Caco-2 (cell line): ENCODE measurements around the gene MTHFD1L. TPM values are rescaled to one million over a fixed set of nuclear protein-coding genes. Genes with fewer than 3 reads are reported as not detected.
"Not testable (repeated sequence)": the region's sequence is repeated elsewhere in the genome, so short reads cannot be mapped to it uniquely, and the experiment has no call there.

Experiments
- BruUV-seq: library from RNA; stranded (reverse); fragments of 400-500 nt; replicated peaks from 2 replicates; lab custom pipeline; 2021; lab: Mats Ljungman, UMichigan
- CTCF ChIA-PET: fragments of 300-600 bp; sonication (Branson Sonifier 250); formaldehyde crosslinking; loops from one replicate; lab custom pipeline; 2022; ENCODE audit warnings: antibody characterized with exemption; lab: Charles Lee
- POLR2A ChIA-PET: fragments of 300-600 bp; sonication (Branson Sonifier 250); formaldehyde crosslinking; loops from one replicate; lab custom pipeline; 2022; ENCODE audit warnings: antibody characterized with exemption; lab: Charles Lee
- DNase-seq, 2 experiments: peaks; one replicate each; pipeline versions ENCODE4 v3.0.0 to v3.0.0-alpha.2; 2020 to 2022
- H3K27me3 ChIP-seq: replicated peaks from 2 replicates; pipeline ENCODE4 v1.6.0; 2011; ENCODE audit warnings: low read length; ENCODE audit not compliant: control insufficient read depth, insufficient read depth
- H3K36me3 ChIP-seq: 2 replicates; pipeline ENCODE4 v1.5.1; 2011; ENCODE audit warnings: low read length; ENCODE audit not compliant: control insufficient read depth, insufficient read depth
- H3K4me1 ChIP-seq: fragments of 250-450 bp; sonication (Bioruptor Pico); 2 replicates; pipeline ENCODE4 v1.5.1; 2020; ENCODE audit warnings: mild to moderate bottlenecking
- H3K4me3 ChIP-seq: 2 replicates; pipeline ENCODE4 v1.5.1; 2011; ENCODE audit warnings: low read depth, mild to moderate bottlenecking, control low read depth, low read length
- H3K9me3 ChIP-seq: fragments of 250-450 bp; sonication (Bioruptor Pico); 2 replicates; pipeline ENCODE4 v1.5.1; 2020; ENCODE audit warnings: mild to moderate bottlenecking, moderate library complexity
- H3K27ac Mint-ChIP-seq: one replicate; pipeline ENCODE4 v1.8.0; 2022; ENCODE audit warnings: mixed read lengths; ENCODE audit not compliant: unreplicated experiment
- H3K27me3 Mint-ChIP-seq: one replicate; pipeline ENCODE4 v1.8.0; 2022; ENCODE audit warnings: mixed read lengths; ENCODE audit not compliant: insufficient read depth, unreplicated experiment
- H3K36me3 Mint-ChIP-seq: one replicate; pipeline ENCODE4 v1.8.0; 2022; ENCODE audit warnings: mild to moderate bottlenecking, mixed read lengths; ENCODE audit not compliant: insufficient read depth, unreplicated experiment
- H3K4me1 Mint-ChIP-seq: one replicate; pipeline ENCODE4 v1.8.0; 2022; ENCODE audit warnings: low read depth, mixed read lengths; ENCODE audit not compliant: unreplicated experiment
- H3K4me3 Mint-ChIP-seq: one replicate; pipeline ENCODE4 v1.8.0; 2022; ENCODE audit warnings: mild to moderate bottlenecking, moderate library complexity, mixed read lengths; ENCODE audit not compliant: unreplicated experiment
- H3K9me3 Mint-ChIP-seq: one replicate; pipeline ENCODE4 v1.8.0; 2022; ENCODE audit warnings: mixed read lengths; ENCODE audit not compliant: unreplicated experiment
- intact Hi-C: fragments of 100-400 bp; cut with micrococcal nuclease; formaldehyde crosslinking; loops from one replicate; pipeline ENCODE4 v1.10.0; 2022; ENCODE audit not compliant: unreplicated experiment
- total RNA-seq: library from RNA; stranded (reverse); gene quantifications from 2 replicates; pipeline ENCODE4 v1.2.3, GENCODE V29; 2022
- TF ChIP-seq, protein P1 (sequence below), 2 experiments: fragments of 200-600 bp in 1 of 2; IDR thresholded peaks; 1 replicate in 1 of 2; 2 replicates in 1 of 2; pipeline versions ENCODE4 v1.5.1 to v1.8.0; 2011 to 2022; ENCODE audit warnings: antibody characterized with exemption in 1 of 2, control low read depth in 1 of 2, inconsistent platforms in 1 of 2, low read depth in 1 of 2, low read length in 1 of 2, mild to moderate bottlenecking in 1 of 2, moderate library complexity in 1 of 2; ENCODE audit not compliant: insufficient read depth in 1 of 2, severe bottlenecking in 1 of 2, unreplicated experiment in 1 of 2

MTHFD1L gene
- total RNA-seq, 1 experiment from 2014 or later: 102 TPM

DNA sequence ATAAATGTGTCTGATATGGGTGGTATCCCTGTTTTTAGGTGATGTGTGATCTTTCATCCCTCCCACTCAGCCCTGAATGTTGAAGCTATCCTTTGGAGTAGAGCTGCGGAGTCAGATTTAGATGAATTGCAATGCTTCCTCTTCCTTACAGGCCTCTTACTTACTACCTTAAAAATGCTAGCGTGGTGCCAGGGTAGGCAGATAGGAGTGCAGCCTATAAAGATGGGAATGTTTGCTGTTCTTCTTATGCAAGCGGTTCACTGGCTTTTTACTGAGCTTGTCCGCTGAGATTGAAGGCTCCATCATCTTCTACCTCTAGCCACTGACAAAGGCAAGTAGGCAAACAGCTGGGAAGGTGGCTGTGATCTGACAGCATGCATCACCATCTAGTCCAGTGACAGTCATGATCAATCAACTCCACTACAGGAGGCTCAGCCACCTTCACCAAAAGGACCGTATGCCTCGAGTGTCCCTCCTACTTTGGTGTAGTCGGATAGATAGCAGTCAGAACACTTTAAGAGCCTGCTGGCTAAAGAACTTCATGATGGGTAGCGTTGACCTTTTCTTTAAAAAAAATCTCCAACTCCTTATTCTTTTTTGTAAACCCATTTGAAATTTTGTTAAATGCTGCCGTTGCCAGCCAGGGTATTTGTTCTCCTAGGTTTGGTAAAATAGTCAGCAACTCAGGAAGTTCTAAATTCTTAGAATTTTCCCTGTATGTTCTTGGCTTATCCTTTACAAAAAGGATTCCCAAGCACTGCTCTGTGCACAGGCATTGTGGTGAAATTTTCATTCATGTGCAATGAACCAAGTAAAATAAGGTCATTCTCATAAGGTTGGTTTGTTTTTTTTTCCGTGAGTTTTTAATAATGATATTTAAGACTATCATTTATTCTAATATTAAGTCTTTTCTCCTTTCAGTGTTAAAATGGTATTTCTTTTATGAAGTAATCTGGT, 169.6 kb downstream of the MTHFD1L start:
- H3K36me3 ChIP-seq: no peaks in the 10 kb centered on the region
- TF ChIP-seq, protein P1, sequence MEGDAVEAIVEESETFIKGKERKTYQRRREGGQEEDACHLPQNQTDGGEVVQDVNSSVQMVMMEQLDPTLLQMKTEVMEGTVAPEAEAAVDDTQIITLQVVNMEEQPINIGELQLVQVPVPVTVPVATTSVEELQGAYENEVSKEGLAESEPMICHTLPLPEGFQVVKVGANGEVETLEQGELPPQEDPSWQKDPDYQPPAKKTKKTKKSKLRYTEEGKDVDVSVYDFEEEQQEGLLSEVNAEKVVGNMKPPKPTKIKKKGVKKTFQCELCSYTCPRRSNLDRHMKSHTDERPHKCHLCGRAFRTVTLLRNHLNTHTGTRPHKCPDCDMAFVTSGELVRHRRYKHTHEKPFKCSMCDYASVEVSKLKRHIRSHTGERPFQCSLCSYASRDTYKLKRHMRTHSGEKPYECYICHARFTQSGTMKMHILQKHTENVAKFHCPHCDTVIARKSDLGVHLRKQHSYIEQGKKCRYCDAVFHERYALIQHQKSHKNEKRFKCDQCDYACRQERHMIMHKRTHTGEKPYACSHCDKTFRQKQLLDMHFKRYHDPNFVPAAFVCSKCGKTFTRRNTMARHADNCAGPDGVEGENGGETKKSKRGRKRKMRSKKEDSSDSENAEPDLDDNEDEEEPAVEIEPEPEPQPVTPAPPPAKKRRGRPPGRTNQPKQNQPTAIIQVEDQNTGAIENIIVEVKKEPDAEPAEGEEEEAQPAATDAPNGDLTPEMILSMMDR (IDR thresholded peaks at IDR 0.05; ENCODE audit: insufficient read depth in 1 of 2, low read depth in 1 of 2, low read length in 1 of 2, severe bottlenecking in 1 of 2, unreplicated experiment in 1 of 2): no peak
- H3K27ac Mint-ChIP-seq: no peak overlapping the region
- intact Hi-C loops: no loop called here
- ChIA-PET CTCF (no interaction called here), POLR2A (no interaction called here)
- no peaks in the 10 kb centered on the region for H3K9me3 Mint-ChIP-seq
- H3K4me3 ChIP-seq: no peak overlapping the region
- H3K9me3 ChIP-seq: no peaks in the 10 kb centered on the region
- H3K4me3 Mint-ChIP-seq: no peak overlapping the region
- BruUV-seq: no TSS peak
- no peaks in the 10 kb centered on the region for H3K4me1 ChIP-seq
- H3K36me3 Mint-ChIP-seq: peaks cover 44% of the 10 kb centered on the region
- no peaks in the 10 kb centered on the region for H3K27me3 ChIP-seq
- H3K27me3 Mint-ChIP-seq: no peaks in the 10 kb centered on the region
- no peak for DNase-seq
- H3K4me1 Mint-ChIP-seq: no peaks in the 10 kb centered on the region

DNA sequence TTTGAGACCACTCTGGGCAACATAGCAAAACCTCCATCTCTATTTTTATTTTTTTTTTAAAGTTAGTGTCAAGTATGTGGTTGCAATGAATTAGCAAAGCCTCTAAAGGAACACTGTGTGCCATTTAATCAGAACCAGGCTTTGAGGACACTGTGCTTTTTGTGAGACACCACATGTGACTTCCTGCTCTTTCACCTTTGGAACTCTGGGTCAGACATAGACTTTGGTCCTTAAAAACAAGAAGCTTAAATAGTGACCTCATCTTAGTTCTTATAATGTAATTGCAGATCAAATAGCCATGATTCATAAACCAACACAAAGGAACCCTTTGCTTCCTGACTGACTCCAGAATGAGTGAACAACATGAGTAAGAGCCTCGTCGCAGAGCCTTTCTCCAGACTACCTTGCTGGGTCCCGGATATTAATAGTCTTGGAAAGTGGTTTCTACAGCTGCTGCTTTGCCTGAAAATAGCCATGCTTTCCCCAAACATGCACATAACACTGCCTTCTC, 170.8 kb downstream of the MTHFD1L start:
- H3K36me3 ChIP-seq, CTCF ChIA-PET, DNase-seq, H3K4me1 ChIP-seq, H3K4me3 ChIP-seq, H3K9me3 ChIP-seq, H3K4me1 Mint-ChIP-seq, intact Hi-C loops, H3K4me3 Mint-ChIP-seq, H3K27ac Mint-ChIP-seq, H3K27me3 Mint-ChIP-seq, POLR2A ChIA-PET, H3K27me3 ChIP-seq, H3K9me3 Mint-ChIP-seq, BruUV-seq: not testable (repeated sequence)
- peaks cover 44% of the 10 kb centered on the region for H3K36me3 Mint-ChIP-seq

DNA sequence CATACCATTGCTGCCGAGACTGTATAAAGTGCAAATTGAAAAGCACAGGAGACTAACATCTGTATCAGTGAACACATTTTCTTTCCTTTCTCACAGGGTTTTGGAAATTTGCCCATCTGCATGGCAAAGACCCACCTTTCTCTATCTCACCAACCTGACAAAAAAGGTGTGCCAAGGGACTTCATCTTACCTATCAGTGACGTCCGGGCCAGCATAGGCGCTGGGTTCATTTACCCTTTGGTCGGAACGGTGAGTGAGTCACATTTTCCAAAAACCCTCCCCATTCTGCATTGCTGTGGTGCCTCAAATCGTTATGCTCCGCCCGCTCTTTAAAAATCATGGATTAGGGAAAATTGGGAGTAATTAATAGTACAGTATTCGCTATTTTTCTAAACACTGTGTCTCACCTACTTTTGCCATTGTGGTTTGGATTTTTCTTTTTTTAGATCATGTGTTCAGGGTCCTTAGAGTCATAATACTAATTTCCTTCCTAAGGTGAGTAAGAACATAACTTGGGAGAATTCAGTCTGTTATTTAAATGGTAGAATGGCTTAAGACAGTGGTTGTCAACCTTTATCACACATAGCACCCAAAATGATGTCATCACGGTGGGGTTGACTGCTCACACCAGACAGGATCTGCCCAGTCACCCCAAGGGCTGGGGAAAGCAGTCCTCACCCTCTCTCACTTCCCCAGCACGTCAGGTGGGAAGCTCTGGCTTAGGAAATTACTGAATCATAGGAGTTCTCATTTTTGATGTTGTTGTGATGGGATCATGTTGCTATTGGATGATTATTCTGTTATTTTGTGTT, 171.6 kb downstream of the MTHFD1L start:
- TF ChIP-seq, protein P1 (IDR thresholded peaks at IDR 0.05; ENCODE audit: insufficient read depth in 1 of 2, low read depth in 1 of 2, low read length in 1 of 2, severe bottlenecking in 1 of 2, unreplicated experiment in 1 of 2): no peak
- peaks cover 42% of the 10 kb centered on the region for H3K36me3 Mint-ChIP-seq
- DNase-seq: no peak
- Histone ChIP-seq H3K4me1 (no peaks in the 10 kb centered on the region), H3K27me3 (no peaks in the 10 kb centered on the region), H3K36me3 (no peaks in the 10 kb centered on the region), H3K9me3 (no peaks in the 10 kb centered on the region), H3K4me3 (no peak overlapping the region)
- H3K4me3 Mint-ChIP-seq: no peak overlapping the region
- intact Hi-C loops: no loop called here
- no peaks in the 10 kb centered on the region for H3K27me3 Mint-ChIP-seq
- H3K27ac Mint-ChIP-seq: no peak overlapping the region
- BruUV-seq: no TSS peak
- ChIA-PET POLR2A (no interaction called here), CTCF (no interaction called here)
- no peaks in the 10 kb centered on the region for H3K9me3 Mint-ChIP-seq
- no peaks in the 10 kb centered on the region for H3K4me1 Mint-ChIP-seq
